Renal pelvis (tissue), 4 donors: ENCODE data around the gene SLC23A3. TPM values are rescaled to one million over a fixed set of nuclear protein-coding genes. Genes with fewer than 3 reads are reported as not detected.

Experiments used
- DNase-seq: peaks from one replicate; pipeline ENCODE4 v3.0.0-alpha.2; 2013
- polyA plus RNA-seq, 3 donors: library from polyadenylated mRNA; unstranded; fragments of 120-200 nt; gene quantifications; one replicate each; pipeline ENCODE4 v1.2.1, GENCODE V29; 2013; ENCODE audit not compliant: insufficient read length in 3 of 3

The SLC23A3 gene
- polyA plus RNA-seq, 3 donors: 23.5 to 29.0 (median 25.1) TPM

- no peak for DNase-seq
Observed at GRCh38 chr2:219157396-219157795, 12.4 kb downstream of the SLC23A3 start.

- DNase-seq: peak; percentile 77
Observed at GRCh38 chr2:219155054-219155644, 14.7 kb downstream of the SLC23A3 start.

- DNase-seq: no peak
Observed at GRCh38 chr2:219149667-219150066, 20.2 kb downstream of the SLC23A3 start.

- DNase-seq: no peak
Observed at GRCh38 chr2:219142329-219142728, 27.5 kb downstream of the SLC23A3 start.

- DNase-seq: no peak
Observed at GRCh38 chr2:219140722-219141121, 29.1 kb downstream of the SLC23A3 start.

GRCh38 chr2:219133976-219134375 lies 35.9 kb downstream of the SLC23A3 start:
- no peak for DNase-seq

- no peak for DNase-seq
Observed at GRCh38 chr2:219131744-219132143, 38.1 kb downstream of the SLC23A3 start.

- DNase-seq: no peak
Observed at GRCh38 chr2:219131327-219131726, 38.5 kb downstream of the SLC23A3 start.

GRCh38 chr2:219129589-219129988 lies 40.2 kb downstream of the SLC23A3 start:
- no peak for DNase-seq

GRCh38 chr2:219128396-219128795 lies 41.4 kb downstream of the SLC23A3 start:
- DNase-seq: no peak

GRCh38 chr2:219127037-219127635 lies 42.7 kb downstream of the SLC23A3 start:
- DNase-seq: no peak

- no peak for DNase-seq
Observed at GRCh38 chr2:219126555-219126954, 43.3 kb downstream of the SLC23A3 start.

GRCh38 chr2:219125886-219126270 lies 44.0 kb downstream of the SLC23A3 start:
- DNase-seq: no peak

GRCh38 chr2:219125225-219125885 lies 44.5 kb downstream of the SLC23A3 start:
- no peak for DNase-seq

GRCh38 chr2:219124381-219125110 lies 45.3 kb downstream of the SLC23A3 start:
- DNase-seq: no peak

- DNase-seq: no peak
Observed at GRCh38 chr2:219123356-219124135, 46.3 kb downstream of the SLC23A3 start.

- DNase-seq: no peak
Observed at GRCh38 chr2:219122202-219122980, 47.4 kb downstream of the SLC23A3 start.

GRCh38 chr2:219120082-219120481 lies 49.7 kb downstream of the SLC23A3 start:
- DNase-seq: no peak

GRCh38 chr2:219119422-219120043 lies 50.3 kb downstream of the SLC23A3 start:
- peak; percentile 54 for DNase-seq

- peak; percentile 10 for DNase-seq
Observed at GRCh38 chr2:219118504-219118903, 51.3 kb downstream of the SLC23A3 start.
